HFF-Myc (cell line): Measurements from ENCODE around the gene POLR1C.

ENCODE experiments used
- DNase-seq: peaks from one replicate; pipeline ENCODE4 v3.0.0-alpha.2; 2011; ENCODE audit warnings: low read depth; ENCODE audit errors: extremely low read depth
- H3K4me3 ChIP-seq: replicated peaks from 2 replicates; pipeline ENCODE4 v1.5.1; 2011; ENCODE audit warnings: low read depth, mild to moderate bottlenecking, control low read depth, low read length
- TF ChIP-seq, protein P1 (sequence below): IDR thresholded peaks from 2 replicates; pipeline ENCODE4 v1.5.1; 2012; ENCODE audit warnings: mild to moderate bottlenecking, low read depth, low read length, control low read depth; ENCODE audit errors: missing control alignments

Gene POLR1C

DNA sequence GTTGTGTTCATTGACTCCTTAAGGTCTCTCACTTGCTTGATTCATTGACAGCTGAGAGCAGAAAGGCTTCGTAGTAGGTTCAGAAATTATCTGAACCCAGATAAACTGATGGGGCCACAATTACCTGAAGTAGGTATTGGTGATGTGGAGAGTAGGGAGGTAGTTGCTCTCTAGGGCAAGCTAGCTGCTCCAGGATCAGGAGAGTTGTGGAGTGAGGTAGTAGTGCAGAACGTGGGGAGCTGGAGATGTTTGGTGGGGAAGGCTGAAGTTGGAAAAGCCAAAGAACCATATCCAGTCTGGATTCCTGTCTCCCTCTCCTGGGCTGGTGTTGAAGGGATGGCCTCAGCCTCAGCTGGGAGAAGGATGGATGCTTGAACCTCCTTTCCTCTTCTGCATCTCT is 23.7 kb upstream of the POLR1C start:
- TF ChIP-seq, protein P1, sequence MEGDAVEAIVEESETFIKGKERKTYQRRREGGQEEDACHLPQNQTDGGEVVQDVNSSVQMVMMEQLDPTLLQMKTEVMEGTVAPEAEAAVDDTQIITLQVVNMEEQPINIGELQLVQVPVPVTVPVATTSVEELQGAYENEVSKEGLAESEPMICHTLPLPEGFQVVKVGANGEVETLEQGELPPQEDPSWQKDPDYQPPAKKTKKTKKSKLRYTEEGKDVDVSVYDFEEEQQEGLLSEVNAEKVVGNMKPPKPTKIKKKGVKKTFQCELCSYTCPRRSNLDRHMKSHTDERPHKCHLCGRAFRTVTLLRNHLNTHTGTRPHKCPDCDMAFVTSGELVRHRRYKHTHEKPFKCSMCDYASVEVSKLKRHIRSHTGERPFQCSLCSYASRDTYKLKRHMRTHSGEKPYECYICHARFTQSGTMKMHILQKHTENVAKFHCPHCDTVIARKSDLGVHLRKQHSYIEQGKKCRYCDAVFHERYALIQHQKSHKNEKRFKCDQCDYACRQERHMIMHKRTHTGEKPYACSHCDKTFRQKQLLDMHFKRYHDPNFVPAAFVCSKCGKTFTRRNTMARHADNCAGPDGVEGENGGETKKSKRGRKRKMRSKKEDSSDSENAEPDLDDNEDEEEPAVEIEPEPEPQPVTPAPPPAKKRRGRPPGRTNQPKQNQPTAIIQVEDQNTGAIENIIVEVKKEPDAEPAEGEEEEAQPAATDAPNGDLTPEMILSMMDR, result no peak
- DNase-seq, result no peak
- H3K4me3 ChIP-seq, result no peak overlapping the region

DNA sequence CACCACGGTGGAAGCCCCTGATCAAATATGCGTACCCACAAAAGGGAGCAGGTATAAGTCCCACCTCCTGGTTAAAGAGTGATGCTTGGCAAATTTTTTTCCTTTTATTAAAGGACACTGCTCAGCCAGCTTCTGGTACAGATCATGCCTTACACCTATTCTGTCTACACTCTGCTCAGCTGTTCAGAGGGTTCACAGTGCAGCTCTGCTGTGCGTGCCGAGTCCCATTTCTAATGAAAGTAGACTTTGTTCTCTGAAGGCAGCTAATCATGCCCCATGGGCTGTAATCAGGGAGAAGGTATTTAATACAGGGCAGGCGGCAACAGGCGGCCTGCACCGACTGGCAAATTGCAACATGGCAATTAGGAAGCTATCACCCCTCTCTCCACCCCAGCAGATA is 23.1 kb upstream of the POLR1C start:
- DNase-seq, result no peak
- H3K4me3 ChIP-seq, result no peak overlapping the region
- TF ChIP-seq, protein P1, result no peak

DNA sequence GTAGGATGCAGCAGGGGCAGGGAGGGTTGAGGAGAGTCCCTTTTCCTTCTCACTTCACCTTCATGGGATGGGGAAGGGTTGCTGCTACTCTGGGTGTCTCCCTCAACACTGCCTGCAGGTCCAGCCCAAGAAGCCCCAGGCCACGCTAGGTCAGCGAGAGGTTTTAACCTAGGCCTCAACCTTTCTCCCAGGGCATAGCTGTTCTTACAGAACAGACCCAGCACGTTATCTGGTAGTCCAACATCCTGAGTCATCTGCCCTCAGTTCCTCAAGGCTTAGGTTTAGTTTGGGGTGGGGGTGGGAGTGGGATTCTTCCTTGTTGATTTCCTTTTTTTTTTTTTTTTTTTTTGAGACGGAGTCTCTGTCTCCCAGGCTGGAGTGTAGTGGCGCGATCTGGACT is 22.6 kb upstream of the POLR1C start:
- TF ChIP-seq, protein P1, result no peak
- DNase-seq, result no peak
- no peak overlapping the region for H3K4me3 ChIP-seq

DNA sequence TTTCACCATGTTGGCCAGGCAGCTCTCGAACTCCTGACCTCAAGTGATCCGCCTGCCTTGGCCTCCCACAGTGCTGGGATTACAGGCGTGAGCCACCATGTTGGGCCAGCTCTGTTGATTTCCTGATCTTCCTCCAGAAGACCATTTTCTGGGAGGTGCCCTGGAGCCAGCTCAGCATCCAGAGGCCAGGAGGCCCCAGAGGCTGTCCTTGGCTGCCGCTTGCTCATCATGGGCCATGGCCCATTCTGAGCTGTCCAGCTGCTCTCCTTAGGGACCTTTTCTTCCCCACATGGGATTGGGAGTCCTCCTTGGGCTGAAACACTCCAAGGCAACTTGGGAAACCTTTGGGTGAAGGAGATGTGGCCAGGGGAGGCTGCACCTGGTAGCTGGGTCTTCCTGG is 22.1 kb upstream of the POLR1C start:
- no peak overlapping the region for H3K4me3 ChIP-seq
- DNase-seq, result no peak
- TF ChIP-seq, protein P1, result no peak

DNA sequence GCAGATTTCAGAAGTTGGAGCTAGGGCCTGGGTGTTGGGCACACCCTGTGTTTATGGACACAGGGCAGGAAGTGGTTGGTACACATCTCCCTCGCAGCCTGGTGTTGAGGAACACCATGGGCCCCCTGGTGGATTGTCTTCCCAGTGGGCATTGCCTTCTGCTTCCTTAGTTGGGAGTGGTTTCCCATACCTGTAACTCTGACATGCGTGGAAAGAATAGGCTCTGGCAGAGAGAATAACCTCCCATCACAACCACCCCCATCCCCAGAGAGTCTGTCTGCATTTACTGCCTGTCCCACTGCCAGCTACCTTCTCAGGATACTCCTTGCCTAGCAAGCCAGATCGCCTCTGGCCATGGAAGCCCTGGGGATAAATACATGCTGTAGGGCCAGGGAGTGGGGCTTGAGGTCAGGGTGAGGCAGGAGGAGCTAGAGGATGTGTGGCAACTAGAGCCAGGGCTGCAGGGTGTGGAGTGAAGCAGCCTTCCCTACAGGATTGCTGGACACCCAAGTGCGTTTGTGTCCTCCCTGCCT is 21.4 kb upstream of the POLR1C start:
- TF ChIP-seq, protein P1, result peak; percentile 24
- no peak overlapping the region for H3K4me3 ChIP-seq
- no peak for DNase-seq

DNA sequence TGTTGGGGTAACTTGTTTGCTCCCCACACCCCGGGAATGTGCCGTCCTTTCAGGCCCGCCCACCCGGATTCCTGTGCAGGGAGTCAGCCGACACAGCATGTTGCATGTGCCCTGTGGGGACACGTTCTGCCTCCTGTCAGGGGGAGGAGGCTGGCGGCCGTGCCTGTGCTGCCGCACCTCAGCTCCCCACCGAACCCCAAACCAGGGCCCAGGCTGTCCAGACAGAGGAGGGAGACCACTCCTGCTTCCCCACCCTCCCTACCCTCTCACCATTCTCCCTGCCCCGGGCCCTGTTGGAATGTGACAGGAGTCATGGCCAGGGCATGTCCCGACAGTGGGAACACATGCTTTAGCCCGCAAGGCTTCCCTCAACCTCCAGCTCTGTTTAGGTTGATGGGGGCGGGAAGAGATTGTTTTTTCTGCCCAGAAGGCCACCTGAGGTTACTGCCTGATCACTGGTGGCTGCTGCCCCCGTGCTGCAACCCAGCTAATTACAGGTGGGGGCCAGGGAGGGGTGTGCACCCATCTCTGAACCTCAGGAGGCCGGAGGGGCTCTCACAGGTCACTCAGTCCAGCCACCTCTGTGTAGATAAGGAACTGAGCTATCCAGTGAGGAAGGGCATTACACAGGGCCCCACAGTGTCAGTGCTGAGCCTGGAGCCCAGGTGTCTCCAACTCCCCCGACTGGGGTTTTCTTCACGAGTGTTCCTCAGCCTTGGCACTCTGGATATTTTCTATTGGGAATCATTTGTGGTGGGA is 20.3 kb upstream of the POLR1C start:
- H3K4me3 ChIP-seq, result 0 out of 2 replicates have a peak overlapping the region, but pooled peaks have one; percentile 2
- TF ChIP-seq, protein P1, result peak; percentile 70
- DNase-seq, result no peak

DNA sequence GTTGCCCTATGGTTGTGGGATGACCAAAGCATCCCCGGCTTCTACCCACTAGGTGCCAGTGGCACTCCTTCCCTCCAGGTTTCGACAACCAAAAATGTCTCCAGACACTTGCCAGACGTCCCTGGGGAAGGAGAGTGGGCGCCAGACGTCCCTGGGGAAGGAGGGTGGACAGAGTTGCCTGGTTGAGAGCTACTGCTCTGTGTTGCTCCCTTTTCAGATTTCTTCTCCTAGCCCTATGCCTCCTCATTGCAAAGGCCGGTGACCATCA is 19.8 kb upstream of the POLR1C start:
- H3K4me3 ChIP-seq, result no peak overlapping the region
- TF ChIP-seq, protein P1, result no peak
- DNase-seq, result no peak
